WTC11 (cell line): Measurements from ENCODE around the gene N4BP2L2.

Experiments
- CREB1 ChIP-seq: sonication (generic); formaldehyde crosslinking; IDR thresholded peaks from 2 replicates; pipeline ENCODE4 v1.8.0; 2023; ENCODE audit warnings: mild to moderate bottlenecking, missing genetic modification reagents
- CTCF ChIP-seq: fragments of 200-600 bp; IDR thresholded peaks from 2 replicates; pipeline ENCODE4 v1.8.0; 2022; ENCODE audit warnings: antibody characterized with exemption
- FOXJ3 ChIP-seq: sonication (generic); formaldehyde crosslinking; IDR thresholded peaks from 2 replicates; pipeline ENCODE4 v1.9.0; 2021; ENCODE audit warnings: missing genetic modification reagents, mild to moderate bottlenecking, borderline replicate concordance
- FOXP1 ChIP-seq: sonication (generic); formaldehyde crosslinking; IDR thresholded peaks from 2 replicates; pipeline ENCODE4 v1.8.0; 2022; ENCODE audit warnings: missing genetic modification reagents, mild to moderate bottlenecking, moderate library complexity, borderline replicate concordance
- HMGA2 ChIP-seq: fragments of 250-450 bp; sonication (Bioruptor Pico); IDR thresholded peaks from 2 replicates; pipeline ENCODE4 v1.4.0; 2021; ENCODE audit warnings: mild to moderate bottlenecking, moderate library complexity
- IRF1 ChIP-seq: sonication (generic); formaldehyde crosslinking; IDR thresholded peaks from 2 replicates; pipeline ENCODE4 v1.8.0; 2023; ENCODE audit warnings: missing genetic modification reagents
- NR3C1 ChIP-seq: sonication (generic); formaldehyde crosslinking; conservative IDR thresholded peaks from 2 replicates; pipeline ENCODE4 v1.8.1; 2023; ENCODE audit warnings: low read depth, mild to moderate bottlenecking, missing genetic modification reagents
- STAT6 ChIP-seq: sonication (generic); formaldehyde crosslinking; conservative IDR thresholded peaks from 2 replicates; pipeline ENCODE4 v1.8.1; 2023; ENCODE audit warnings: mild to moderate bottlenecking, low read depth, missing genetic modification reagents, moderate library complexity
- TCF7 ChIP-seq: sonication (generic); formaldehyde crosslinking; IDR thresholded peaks from 2 replicates; pipeline ENCODE4 v1.8.0; 2022; ENCODE audit warnings: mild to moderate bottlenecking, low read depth, missing genetic modification reagents, moderate library complexity
- ZSCAN18 ChIP-seq: fragments of 250-450 bp; sonication (Bioruptor Pico); IDR thresholded peaks from 2 replicates; pipeline ENCODE4 v2.1.2; 2022; ENCODE audit warnings: mild to moderate bottlenecking, moderate library complexity
- TF ChIP-seq, protein P1 (sequence below): sonication (generic); formaldehyde crosslinking; IDR thresholded peaks from 2 replicates; pipeline ENCODE4 v1.8.0; 2022; ENCODE audit warnings: mild to moderate bottlenecking, missing genetic modification reagents
- TF ChIP-seq, protein P2 (sequence below): sonication (generic); formaldehyde crosslinking; conservative IDR thresholded peaks from 2 replicates; pipeline ENCODE4 v1.8.1; 2022; ENCODE audit warnings: mild to moderate bottlenecking, missing genetic modification reagents
- TF ChIP-seq, protein P3 (sequence below): sonication (generic); formaldehyde crosslinking; IDR thresholded peaks from 2 replicates; pipeline ENCODE4 v1.8.1; 2023; ENCODE audit warnings: mild to moderate bottlenecking, moderate library complexity, missing genetic modification reagents

- TF ChIP-seq, protein P1, sequence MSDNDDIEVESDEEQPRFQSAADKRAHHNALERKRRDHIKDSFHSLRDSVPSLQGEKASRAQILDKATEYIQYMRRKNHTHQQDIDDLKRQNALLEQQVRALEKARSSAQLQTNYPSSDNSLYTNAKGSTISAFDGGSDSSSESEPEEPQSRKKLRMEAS (CRISPR knock-in tag), result no peak
- no peak for TF ChIP-seq CTCF
- TF ChIP-seq NR3C1, result no peak
- TF ChIP-seq STAT6 (CRISPR knock-in tag), result no peak
- TF ChIP-seq HMGA2 (CRISPR knock-in tag), result no peak
- TF ChIP-seq, protein P2, sequence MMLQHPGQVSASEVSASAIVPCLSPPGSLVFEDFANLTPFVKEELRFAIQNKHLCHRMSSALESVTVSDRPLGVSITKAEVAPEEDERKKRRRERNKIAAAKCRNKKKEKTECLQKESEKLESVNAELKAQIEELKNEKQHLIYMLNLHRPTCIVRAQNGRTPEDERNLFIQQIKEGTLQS, result no peak
- no peak for TF ChIP-seq ZSCAN18 (CRISPR knock-in tag)
- TF ChIP-seq IRF1, result no peak
- TF ChIP-seq FOXP1 (CRISPR knock-in tag), result no peak
- no peak for TF ChIP-seq FOXJ3 (CRISPR knock-in tag)
- no peak for TF ChIP-seq CREB1 (CRISPR knock-in tag)
- TF ChIP-seq, protein P3, sequence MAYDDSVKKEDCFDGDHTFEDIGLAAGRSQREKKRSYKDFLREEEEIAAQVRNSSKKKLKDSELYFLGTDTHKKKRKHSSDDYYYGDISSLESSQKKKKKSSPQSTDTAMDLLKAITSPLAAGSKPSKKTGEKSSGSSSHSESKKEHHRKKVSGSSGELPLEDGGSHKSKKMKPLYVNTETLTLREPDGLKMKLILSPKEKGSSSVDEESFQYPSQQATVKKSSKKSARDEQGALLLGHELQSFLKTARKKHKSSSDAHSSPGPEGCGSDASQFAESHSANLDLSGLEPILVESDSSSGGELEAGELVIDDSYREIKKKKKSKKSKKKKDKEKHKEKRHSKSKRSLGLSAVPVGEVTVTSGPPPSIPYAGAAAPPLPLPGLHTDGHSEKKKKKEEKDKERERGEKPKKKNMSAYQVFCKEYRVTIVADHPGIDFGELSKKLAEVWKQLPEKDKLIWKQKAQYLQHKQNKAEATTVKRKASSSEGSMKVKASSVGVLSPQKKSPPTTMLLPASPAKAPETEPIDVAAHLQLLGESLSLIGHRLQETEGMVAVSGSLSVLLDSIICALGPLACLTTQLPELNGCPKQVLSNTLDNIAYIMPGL (CRISPR knock-in tag), result no peak
- no peak for TF ChIP-seq TCF7
Observed at GRCh38 chr13:32446220-32446619, 92.4 kb downstream of the N4BP2L2 start.
